ENCODE results near the gene BMAL2. TPM values are rescaled to one million over a fixed set of nuclear protein-coding genes. Genes with fewer than 3 reads are reported as not detected.

Gene BMAL2
- polyA plus RNA-seq, 2 of the 4 experiments (the other 2 are of a cell fraction), result 13.5 to 23.1 TPM

GRCh38 chr12:27347779-27348178 lies 15.1 kb downstream of the BMAL2 start:
- H3K4me3 ChIP-seq, result no peak overlapping the region
- POLR2A ChIA-PET, result no interaction called here
- no peak for DNase-seq (ENCODE audit: low read depth in 1 of 2, low spot score in 1 of 2)
- H3K4me2 ChIP-seq, result no peak overlapping the region
- CTCF ChIA-PET, result no interaction called here
- H3K9me3 ChIP-seq, result no peaks in the 10 kb centered on the region
- peaks cover 26% of the 10 kb centered on the region for H3K4me1 ChIP-seq
- ATAC-seq, result no peak
- TF ChIP-seq ZSCAN20 (CRISPR knock-in tag; IDR thresholded peaks at IDR 0.05), result no peak
- no peak overlapping the region for H3K27ac ChIP-seq
- WGBS (ENCODE audit: missing lambda C conversion rate), result 12% methylated on average over 2 of the region's 2 CpGs
- FAIRE-seq, result no peak

- Histone ChIP-seq H3K27ac (no peak overlapping the region), H3K4me3 (no peak overlapping the region), H3K4me1 (no peaks in the 10 kb centered on the region), H3K9me3 (no peaks in the 10 kb centered on the region), H3K4me2 (no peak overlapping the region)
- ChIA-PET CTCF (no interaction called here), POLR2A (no interaction called here)
- TF ChIP-seq HOXB13 (CRISPR knock-in tag; IDR thresholded peaks at IDR 0.05; ENCODE audit: low read depth) (no peak), CBX2 (IDR thresholded peaks at IDR 0.05; ENCODE audit: borderline replicate concordance, low read depth) (no peak), CHD2 (IDR thresholded peaks at IDR 0.05; ENCODE audit: low read length, partially characterized antibody) (no peak), TFCP2L1 (CRISPR knock-in tag; IDR thresholded peaks at IDR 0.05) (no peak), KDM5A (IDR thresholded peaks at IDR 0.05) (no peak), REST (IDR thresholded peaks at IDR 0.05) (no peak), EHMT2 (IDR thresholded peaks at IDR 0.05; ENCODE audit: low read depth) (no peak), RAD21 (conservative IDR thresholded peaks at IDR 0.05 in 1 of 2, IDR thresholded peaks at IDR 0.05 in 1 of 2) (no peak), MAZ (IDR thresholded peaks at IDR 0.05; ENCODE audit: borderline replicate concordance, low read depth, low read length) (no peak), ZFP36 (IDR thresholded peaks at IDR 0.05; ENCODE audit: borderline replicate concordance, partially characterized antibody) (no peak), HEYL (CRISPR knock-in tag; IDR thresholded peaks at IDR 0.05) (no peak), ZC3H11A (IDR thresholded peaks at IDR 0.05) (no peak), NFE2L2 (conservative IDR thresholded peaks at IDR 0.05; ENCODE audit: low read length) (no peak), HES2 (IDR thresholded peaks at IDR 0.05) (no peak)
- 90% methylated on average over 7 of the region's 7 CpGs for WGBS (ENCODE audit: missing lambda C conversion rate)
- no peak for DNase-seq (ENCODE audit: low read depth in 1 of 2, low spot score in 1 of 2)
- no peak for ATAC-seq
- FAIRE-seq, result no peak
Measured at GRCh38 chr12:27351476-27351875, 18.8 kb downstream of the BMAL2 start.

- POLR2A ChIA-PET, result no interaction called here
- H3K27ac ChIP-seq, result no peak overlapping the region
- H3K9me3 ChIP-seq, result no peaks in the 10 kb centered on the region
- H3K4me1 ChIP-seq, result no peaks in the 10 kb centered on the region
- FAIRE-seq (no peak), DNase-seq (ENCODE audit: low read depth in 1 of 2, low spot score in 1 of 2) (no peak), ATAC-seq (no peak)
- WGBS (ENCODE audit: missing lambda C conversion rate), result 88% methylated on average over 2 of the region's 2 CpGs
- CTCF ChIA-PET, result interaction anchor here (0.6 to 2.3 kb wide), 3 partner anchors 14 to 29 kb away, joined by 3 to 15 read pairs (median 3); no protein-coding TSS in a partner anchor
- no peak overlapping the region for H3K4me2 ChIP-seq
- TF ChIP-seq HOXA7 (CRISPR knock-in tag; IDR thresholded peaks at IDR 0.05) (no peak), TFCP2L1 (CRISPR knock-in tag; IDR thresholded peaks at IDR 0.05) (no peak), RCOR1 (IDR thresholded peaks at IDR 0.05; ENCODE audit: low read depth, low read length) (no peak), BCL3 (IDR thresholded peaks at IDR 0.05) (no peak), NFE2L2 (conservative IDR thresholded peaks at IDR 0.05; ENCODE audit: low read length) (no peak), EHMT2 (IDR thresholded peaks at IDR 0.05; ENCODE audit: low read depth) (no peak)
- no peak overlapping the region for H3K4me3 ChIP-seq
Measured at GRCh38 chr12:27355486-27355885, 22.9 kb downstream of the BMAL2 start.
